Kidney (tissue), 14 donors: ENCODE measurements around the gene ERCC5. TPM values are rescaled to one million over a fixed set of nuclear protein-coding genes. Genes with fewer than 3 reads are reported as not detected.

Experiments
- DNase-seq, 5 donors: peaks; one replicate each; pipeline ENCODE4 v3.0.0-alpha.2; 2013 to 2020
- FAIRE-seq: peaks from 2 replicates; lab custom pipeline; 2012; peaks lifted over from hg19 to GRCh38; lab: Jason Lieb, UNC
- H3K27ac ChIP-seq, 2 donors: one replicate each; pipeline ENCODE4 v1.7.0; 2013; ENCODE audit warnings: low read depth in 2 of 2, low read length in 2 of 2, inconsistent platforms in 1 of 2
- H3K27me3 ChIP-seq: one replicate; pipeline ENCODE4 v1.7.1; 2013; ENCODE audit warnings: low read length, inconsistent platforms; ENCODE audit not compliant: control insufficient read depth, insufficient read depth
- H3K36me3 ChIP-seq, 3 donors: one replicate each; pipeline versions ENCODE4 v1.7.0 to v1.7.1; 2013; ENCODE audit warnings: low read length in 3 of 3, control low read depth in 1 of 3, inconsistent platforms in 1 of 3; ENCODE audit not compliant: insufficient read depth in 3 of 3, control insufficient read depth in 2 of 3
- H3K4me1 ChIP-seq, 3 donors: one replicate each; pipeline versions ENCODE4 v1.7.0 to v1.7.1; 2013; ENCODE audit warnings: low read length in 3 of 3, inconsistent platforms in 1 of 3, low read depth in 1 of 3; ENCODE audit not compliant: control insufficient read depth in 2 of 3, insufficient read depth in 2 of 3
- H3K4me3 ChIP-seq, 3 donors: one replicate each; pipeline versions ENCODE4 v1.7.0 to v1.8.1; 2013; ENCODE audit warnings: low read length in 3 of 3, control low read depth in 1 of 3, inconsistent platforms in 1 of 3
- H3K9ac ChIP-seq, 3 donors: one replicate each; pipeline versions ENCODE4 v1.7.0 to v1.7.1; 2013; ENCODE audit warnings: low read length in 3 of 3, control low read depth in 1 of 3, inconsistent platforms in 1 of 3
- H3K9me3 ChIP-seq, 3 donors: one replicate each; pipeline versions ENCODE4 v1.7.0 to v1.7.1; 2013; ENCODE audit warnings: low read length in 3 of 3, control low read depth in 1 of 3, inconsistent platforms in 1 of 3; ENCODE audit not compliant: control insufficient read depth in 2 of 3, insufficient read depth in 1 of 3
- CTCF ChIP-seq: IDR thresholded peaks from 3 replicates; pipeline ENCODE4 v1.5.1; 2012; ENCODE audit warnings: mild to moderate bottlenecking, moderate library complexity, borderline replicate concordance; ENCODE audit not compliant: insufficient read depth; ENCODE audit errors: extremely low read depth
- intact Hi-C: fragments of 100-400 bp; cut with DNase I; formaldehyde crosslinking; loops from one replicate; pipeline ENCODE4 v1.11.1; 2022
- polyA plus RNA-seq: library from polyadenylated mRNA; stranded (reverse); fragments of 350-450 nt; fragmentation: Illumina TruSeq; extraction: RNeasy Lipid Tissue Mini Kit (QIAGEN cat#74804); gene quantifications from one replicate; pipeline ENCODE4 v1.2.3, GENCODE V29; 2014; ENCODE audit warnings: low read depth, low replicate concordance; ENCODE audit not compliant: insufficient read depth
- total RNA-seq: library from RNA; stranded (reverse); fragmentation: NEBNext Ultra II Directional; extraction: Animal tissue kit (Norgen Biotek cat#: 25700); gene quantifications from one replicate; pipeline ENCODE4 v1.2.1, GENCODE V29; 2021
- donor health status: control.
- donor health status: control.
- donor health status: control.
- donor health status: control.
- donor health status: control.
- donor health status: DM: yes; HTN: yes; CAD: no.
- donor health status: Normal renal cell carcinoma (clear cell type).

ERCC5 gene
- total and polyA plus RNA-seq, 2 donors from 2014 or later, result 37.4 to 56.0 TPM

- Histone ChIP-seq H3K4me1 (no peaks in the 10 kb centered on the region), H3K27me3 (no peaks in the 10 kb centered on the region), H3K27ac (no peak overlapping the region), H3K4me3 (no peak overlapping the region), H3K9ac (no peak overlapping the region), H3K36me3 (peaks cover 3 to 13% (median 4%) of the 10 kb centered on the region in 3 donors), H3K9me3 (no peaks in the 10 kb centered on the region)
- FAIRE-seq, result no peak
- no peak for TF ChIP-seq CTCF
- intact Hi-C loops, result no loop called here
- no peak for DNase-seq
Measured at GRCh38 chr13:102839462-102839861, 6.4 kb upstream of the ERCC5 start.

GRCh38 chr13:102845289-102845629 is 573 bp upstream of the ERCC5 start:
- H3K9me3 ChIP-seq, result no peaks in the 10 kb centered on the region
- peak overlapping the region; percentile 95 to 100 (median 99) for H3K4me3 ChIP-seq
- no peak for TF ChIP-seq CTCF
- no peaks in the 10 kb centered on the region for H3K27me3 ChIP-seq
- H3K9ac ChIP-seq, result peak overlapping the region; percentile 31 to 100 (median 96)
- no peaks in the 10 kb centered on the region for H3K36me3 ChIP-seq
- intact Hi-C loops, result no loop called here
- DNase-seq (no peak), FAIRE-seq (no peak)
- H3K27ac ChIP-seq, result peak overlapping the region; percentile 91 to 98
- peaks cover 0 to 7% (median 5%) of the 10 kb centered on the region in 3 donors for H3K4me1 ChIP-seq

- Histone ChIP-seq H3K9me3 (no peaks in the 10 kb centered on the region), H3K4me1 (peaks cover 0 to 7% (median 5%) of the 10 kb centered on the region in 3 donors), H3K36me3 (no peaks in the 10 kb centered on the region), H3K4me3 (peak overlapping the region; percentile 95 to 100 (median 99)), H3K27ac (peak overlapping the region; percentile 91 to 98), H3K27me3 (no peaks in the 10 kb centered on the region), H3K9ac (peak overlapping the region; percentile 31 to 100 (median 96))
- FAIRE-seq, result peak; percentile 21
- DNase-seq, result peak in 4 of 5 donors; percentile 17 to 78 (median 62)
- intact Hi-C loops, result no loop called here
- no peak for TF ChIP-seq CTCF
Measured at GRCh38 chr13:102846261-102847015, 606 bp downstream of the ERCC5 start.
